ENCODE data around the gene POLR3K.
"Not testable (repeated sequence)": the region's sequence is repeated elsewhere in the genome, so short reads cannot be mapped to it uniquely, and the experiment has no call there.

Gene POLR3K

DNA sequence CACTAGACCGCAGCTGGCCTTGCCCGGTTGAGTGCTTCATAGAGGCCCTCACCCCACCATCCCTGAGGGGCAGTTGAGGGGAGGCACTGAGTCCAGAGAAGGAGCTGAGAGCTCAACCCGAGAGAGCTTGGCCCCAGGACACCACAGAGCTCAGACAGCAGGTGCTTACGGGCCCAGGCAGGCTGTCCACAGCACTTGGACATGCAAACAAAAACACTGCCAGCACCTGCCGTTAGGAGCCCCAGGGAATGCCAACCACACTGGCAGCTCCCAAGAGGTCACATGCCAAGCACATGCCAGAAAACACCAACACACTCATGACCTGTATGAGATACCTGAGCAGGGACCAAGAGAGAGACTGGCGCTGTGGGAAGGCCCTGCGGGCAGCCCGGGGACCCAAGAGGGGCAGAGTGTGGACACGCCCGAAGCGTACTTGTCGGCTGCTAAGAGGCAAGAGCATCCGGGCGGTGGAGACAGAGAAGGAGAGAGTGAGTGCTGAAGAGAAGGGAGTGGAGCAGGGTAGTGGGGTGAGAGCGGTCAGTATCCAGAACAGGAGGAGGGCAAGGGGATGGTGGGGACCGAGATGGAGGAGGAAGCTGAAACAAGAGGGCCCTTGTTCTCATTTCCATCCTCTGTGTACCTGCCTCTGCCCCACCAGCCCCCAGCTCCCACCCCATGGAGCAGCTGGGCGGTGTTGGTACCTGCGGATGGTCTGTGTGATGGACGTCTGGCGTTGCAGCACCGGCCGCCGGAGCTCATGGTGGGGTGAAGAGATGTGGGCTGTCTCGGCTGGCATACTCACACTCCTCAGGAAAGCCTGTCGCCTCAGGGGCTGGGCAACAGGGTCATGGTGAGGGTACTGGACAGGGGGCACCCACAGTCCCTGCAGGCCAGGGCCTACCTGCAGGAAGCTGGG lies 10.8 kb upstream of the POLR3K start:
- no peak for DNase-seq

DNA sequence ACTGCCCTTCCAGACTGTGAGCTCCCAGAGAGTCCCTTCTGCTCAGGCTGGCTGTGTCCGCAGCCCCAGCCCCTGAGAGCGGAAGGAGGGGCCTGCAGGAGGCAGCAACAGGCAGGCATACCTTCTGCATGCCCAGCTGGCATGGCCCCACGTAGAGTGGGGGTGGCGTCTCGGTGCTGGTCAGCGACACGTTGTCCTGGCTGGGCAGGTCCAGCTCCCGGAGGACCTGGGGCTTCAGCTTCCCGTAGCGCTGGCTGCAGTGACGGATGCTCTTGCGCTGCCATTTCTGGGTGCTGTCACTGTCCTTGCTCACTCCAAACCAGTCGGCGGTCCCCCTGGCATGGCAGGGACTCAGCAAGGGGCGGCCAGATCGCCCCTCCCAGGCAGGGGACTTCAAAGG lies 10.1 kb upstream of the POLR3K start:
- no peak for DNase-seq

DNA sequence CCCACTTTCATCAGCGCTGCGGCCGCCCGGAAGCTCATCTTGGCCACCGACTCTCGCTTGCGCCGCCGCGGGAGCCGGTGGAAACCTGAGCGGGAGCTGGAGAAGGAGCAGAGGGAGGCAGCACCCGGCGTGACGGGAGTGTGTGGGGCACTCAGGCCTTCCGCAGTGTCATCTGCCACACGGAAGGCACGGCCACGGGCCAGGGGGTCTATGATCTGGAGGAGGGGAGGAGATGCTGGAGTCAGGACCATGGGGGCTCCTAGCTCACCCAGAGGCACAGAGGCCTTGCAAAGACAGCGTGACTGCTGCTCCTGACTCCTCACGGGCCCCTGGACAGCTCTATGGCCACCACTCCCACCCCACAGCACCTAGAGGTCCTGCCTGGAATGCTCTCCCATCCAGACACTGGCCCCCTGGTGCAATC lies 9.6 kb upstream of the POLR3K start:
- DNase-seq = no peak

DNA sequence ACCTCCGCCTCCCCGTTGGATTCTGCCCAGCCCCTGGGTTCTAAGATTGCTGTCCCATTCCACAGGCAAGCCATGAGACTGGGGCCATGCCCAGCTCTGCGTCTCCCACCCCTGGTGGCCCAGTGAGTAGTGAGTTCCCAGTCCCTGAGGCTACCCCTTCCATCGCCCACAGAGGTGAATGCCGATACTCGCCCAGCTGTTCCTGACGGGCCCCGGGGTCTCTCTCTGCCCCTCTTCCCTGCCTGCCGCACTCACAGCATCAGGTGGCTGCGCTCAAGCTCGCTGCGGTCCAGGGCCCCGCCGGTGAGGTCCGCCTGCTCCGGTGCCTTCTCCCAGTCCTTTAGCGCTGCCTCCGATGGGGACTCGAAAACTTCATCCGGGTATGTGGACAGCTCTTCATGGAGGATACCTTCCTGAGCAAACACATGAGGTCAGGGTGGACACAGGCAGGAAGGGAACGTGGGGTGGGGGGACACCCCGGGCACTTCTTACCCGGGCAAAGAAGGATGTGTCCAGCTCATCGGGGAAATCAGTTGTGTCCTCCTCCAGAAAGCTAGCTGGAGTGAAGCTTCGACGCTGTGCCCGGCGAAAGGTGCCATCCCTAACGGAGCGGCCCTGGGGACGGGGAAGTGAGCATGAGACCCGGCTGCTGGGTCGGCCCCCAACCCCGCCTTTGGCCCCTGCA lies 9.0 kb upstream of the POLR3K start:
- no peak for DNase-seq

DNA sequence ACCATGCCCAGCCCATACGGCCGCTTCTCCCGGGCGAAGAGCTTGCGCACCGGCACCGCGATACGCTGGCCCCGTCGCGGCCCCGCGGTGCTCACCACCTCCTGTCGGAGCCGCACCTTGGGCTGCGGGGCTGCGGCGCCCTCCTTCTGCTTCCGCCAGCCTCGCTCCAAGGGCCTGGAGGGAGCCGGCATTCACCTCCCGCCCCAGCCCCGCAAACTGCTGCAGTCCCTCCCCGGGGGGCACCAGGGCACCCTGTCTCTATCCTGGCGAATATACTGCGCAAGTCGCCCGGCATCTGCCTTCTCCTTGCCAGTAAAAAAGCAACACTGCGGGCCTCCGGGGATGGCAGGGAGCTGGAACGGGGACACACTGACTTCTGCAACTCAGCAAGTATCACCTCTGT lies 8.5 kb upstream of the POLR3K start:
- DNase-seq = no peak

DNA sequence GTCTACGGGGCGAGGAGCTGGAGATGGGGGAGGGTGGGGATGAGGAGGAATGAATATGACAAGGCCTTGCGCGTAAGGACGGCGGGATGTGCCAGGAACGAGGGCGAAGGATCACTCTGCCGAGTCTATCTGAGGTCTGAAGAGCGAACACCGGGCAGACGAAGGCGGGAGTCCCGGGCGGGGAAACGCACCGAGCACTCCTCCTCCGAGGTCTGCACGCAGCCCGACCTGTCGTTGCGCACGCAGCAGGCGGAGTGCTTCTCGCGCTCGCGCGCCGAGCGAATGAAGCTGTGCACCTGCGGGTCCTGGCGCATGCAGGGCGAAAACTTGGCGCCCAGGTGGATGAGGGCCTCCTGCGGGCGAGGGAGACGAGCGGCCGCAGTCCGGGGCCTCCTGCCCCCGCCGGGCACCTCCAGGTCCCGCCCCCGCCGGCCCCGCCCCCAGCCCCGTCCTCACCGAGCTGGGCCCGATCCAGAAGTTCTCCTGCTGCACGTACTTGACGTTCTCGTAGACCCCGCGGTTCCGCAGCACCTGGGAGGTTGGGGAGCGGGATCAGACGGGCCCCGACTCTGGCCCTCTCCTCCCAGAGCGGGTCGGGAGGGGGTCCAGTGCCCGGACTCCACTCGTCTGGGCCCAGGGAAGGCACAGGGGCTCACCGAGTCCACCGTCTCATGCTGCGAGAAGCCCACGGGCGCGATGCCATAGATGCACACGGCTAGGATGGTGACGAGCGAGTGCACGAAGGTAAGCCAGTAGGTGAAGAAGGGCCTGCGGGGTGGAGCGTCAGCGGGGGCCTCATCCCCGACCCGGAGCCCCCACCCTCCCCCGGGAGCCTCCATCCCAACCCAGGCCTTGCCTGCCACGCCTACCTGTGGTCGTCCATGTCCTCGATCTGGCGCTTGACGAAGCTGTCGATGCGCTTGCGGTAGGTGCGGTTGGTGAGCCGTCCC lies 7.8 kb upstream of the POLR3K start:
- no peak for DNase-seq

DNA sequence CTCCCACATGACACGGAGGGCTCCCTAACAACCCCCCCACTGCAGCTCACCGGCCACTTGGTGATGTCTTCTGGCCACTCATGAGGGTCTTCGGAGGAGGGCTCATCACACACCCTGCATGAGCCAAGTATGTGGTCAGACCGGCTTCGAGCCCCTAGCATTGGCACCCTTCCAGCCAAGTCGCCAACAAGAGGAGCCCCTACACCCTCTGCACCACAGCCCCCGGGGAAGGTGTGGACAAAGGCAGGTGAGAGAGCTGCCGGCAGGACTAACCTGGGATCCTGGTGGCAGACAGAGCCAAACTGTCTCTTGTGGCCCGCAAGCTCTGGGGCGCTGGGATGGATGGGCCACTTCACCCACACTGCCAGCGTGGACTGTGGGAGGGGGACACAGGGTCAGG lies 6.8 kb upstream of the POLR3K start:
- no peak for DNase-seq

DNA sequence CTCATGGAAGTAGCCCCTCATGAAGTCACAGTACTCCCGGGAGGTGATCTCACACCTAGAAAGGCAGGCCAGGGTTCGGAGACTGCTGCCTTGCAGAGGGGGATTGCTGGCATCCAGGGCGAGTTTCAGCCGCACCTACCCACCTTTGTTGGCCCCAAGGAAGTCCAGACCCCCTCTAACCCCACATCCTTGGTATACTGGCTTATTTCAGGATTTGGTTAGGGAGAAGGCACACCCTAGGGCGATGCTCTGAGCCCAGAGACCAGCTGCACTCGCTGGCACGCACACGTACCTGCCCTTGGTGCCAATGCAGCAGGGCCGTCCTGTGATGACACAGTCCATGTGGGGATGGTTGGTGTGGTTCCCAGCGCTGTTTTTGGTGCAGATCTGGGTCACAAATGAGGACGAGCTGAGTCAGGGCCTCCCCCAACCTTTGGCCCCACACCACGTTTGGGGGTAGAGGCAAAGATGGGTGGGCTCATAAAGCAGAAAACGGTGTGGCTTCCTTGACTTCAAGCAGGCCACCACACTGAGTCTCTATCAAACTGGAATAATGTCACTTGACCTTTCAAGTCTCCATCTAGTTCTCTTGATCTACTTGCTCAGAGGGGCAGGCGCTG lies 6.1 kb upstream of the POLR3K start:
- no peak for DNase-seq

DNA sequence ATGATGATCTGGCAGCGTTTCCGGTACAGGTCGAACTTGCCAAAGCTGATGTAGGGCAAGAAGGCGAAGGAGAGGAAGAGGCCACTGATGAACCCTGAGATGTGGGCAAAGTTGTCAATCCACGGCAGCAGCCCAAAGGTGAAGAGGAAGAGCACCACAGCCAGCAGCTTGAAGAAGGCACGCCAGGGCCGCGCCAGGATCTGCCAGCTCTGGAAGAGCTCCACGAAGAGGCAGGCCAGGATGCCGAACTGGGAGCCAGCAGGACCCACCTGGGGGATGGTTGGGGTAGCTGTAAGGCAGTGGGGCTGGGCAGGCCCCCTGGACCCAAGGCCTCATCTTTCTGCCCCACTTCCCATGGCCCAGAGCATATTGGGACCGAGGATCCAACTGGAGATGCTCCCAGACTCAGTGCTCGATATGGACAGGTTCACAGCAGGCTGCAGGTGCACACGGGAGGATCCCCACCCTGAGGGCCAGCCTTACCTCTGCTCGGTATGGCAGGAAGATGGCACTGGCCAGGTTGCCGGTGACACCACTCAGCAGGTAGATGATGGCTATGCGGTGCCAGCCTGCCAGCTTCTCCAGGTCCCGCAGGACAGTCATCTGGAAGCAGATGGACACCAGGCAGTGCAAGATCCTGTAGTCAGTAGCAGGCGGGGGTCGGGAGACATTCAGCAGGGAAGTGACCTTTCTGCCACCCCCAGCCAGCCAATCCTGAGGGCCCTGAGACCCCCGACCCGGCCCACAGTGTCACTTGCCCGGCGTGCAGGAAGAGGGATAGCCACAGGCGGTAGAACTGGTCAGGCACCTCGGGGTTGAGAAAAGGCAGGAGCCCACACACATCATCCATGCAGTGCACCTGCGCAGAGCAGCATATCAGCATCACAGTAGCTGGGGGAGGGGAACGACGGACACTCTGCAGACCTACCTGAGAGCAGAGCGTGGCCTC lies 5.4 kb upstream of the POLR3K start:
- no peak for DNase-seq

DNA sequence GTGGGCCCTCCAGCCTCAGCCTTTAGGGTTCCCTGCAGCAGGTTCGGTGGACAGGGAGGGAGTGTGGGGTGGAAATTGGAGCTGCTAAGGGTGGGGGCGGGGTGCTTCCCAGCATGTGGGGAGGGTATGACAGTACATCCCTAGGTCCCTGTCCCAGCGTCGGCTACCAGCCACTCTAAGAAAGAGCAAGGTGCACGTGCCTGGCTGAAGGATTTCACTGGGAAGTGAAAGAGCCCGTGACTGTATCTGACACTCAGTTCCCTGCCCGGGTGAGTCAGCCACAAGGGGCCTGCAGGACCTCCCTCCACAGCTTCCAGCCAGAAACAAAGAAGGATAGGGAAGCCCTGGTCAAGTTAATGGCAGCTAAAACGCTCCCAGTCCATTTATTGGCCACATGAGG lies 4.3 kb upstream of the POLR3K start:
- no peak for DNase-seq

DNA sequence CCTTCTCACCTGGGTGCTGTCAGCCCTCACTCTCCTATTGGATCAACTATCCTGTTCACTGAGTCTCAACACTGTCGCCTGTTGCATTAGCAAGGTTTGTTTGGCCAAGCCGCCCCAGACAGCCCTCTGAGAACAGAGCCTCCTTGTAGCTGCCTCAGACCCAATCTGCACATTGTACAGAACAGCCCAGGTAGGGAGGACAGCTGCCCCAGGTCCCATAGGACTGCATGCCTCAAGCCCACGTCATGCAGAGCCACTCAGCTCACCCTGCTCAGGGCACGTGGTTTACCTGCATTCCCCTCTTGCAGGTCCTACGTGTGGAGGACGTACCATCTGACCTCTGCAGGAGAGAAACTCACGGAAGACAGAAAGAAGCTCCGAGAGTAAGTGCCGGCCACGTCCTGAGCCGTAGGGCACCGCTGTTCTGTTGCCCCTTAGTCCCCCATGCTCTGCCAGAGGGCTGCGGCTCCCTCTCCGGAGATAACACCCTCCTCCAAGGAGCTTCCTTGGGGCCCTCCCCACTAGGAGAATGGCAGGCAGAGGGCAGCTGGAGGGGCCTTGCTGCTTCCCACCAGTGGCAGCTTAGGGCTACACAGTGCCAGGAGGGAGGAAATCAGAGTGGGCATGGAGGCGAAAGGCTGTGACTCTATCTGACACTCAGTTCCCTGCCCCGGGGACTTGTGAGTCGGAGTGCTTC lies 3.0 kb upstream of the POLR3K start:
- no peak for DNase-seq

DNA sequence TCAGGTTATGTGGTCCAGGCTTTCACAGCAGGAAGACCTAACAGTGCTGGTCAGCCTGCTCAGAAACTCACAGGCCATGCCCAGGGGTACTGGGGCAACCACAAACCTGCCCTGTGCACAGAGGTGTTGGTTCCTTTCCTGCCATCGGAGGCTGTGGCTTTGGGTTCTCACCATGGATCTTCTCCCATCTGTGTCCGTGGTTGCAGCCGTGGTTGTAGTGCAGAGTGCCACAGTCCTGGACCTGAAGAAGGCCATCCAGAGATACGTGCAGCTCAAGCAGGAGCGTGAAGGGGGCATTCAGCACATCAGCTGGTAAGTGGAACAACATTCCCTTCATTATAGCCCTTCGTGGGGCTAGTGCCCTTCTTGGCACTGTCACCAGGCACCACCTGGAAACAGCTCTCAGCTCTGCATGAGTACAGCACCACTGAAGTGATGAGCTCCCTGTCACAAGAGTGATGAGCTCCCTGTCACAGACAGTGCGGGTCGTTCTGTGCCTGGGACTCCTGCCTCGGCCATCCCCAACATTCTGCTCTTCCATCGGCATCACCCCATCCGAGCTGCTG lies 2.2 kb upstream of the POLR3K start:
- no peak for DNase-seq

DNA sequence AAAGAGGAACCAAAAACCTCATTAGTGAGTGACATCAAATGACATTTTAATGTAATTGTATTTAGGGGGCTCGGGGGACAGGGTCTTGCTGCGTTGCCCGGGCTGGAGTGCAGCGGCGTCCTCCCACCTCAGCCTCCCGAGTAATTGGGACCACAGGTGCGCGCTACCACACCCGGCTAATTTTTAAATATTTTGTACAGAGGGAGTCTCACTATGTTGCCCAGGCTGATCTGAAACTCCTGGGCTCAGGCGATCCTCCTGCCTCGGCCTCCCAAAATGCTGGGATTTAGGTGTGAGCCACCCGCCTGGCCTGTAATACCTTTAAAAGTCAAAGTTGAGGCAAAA lies 801 bp upstream of the POLR3K start:
- DNase-seq = no peak

DNA sequence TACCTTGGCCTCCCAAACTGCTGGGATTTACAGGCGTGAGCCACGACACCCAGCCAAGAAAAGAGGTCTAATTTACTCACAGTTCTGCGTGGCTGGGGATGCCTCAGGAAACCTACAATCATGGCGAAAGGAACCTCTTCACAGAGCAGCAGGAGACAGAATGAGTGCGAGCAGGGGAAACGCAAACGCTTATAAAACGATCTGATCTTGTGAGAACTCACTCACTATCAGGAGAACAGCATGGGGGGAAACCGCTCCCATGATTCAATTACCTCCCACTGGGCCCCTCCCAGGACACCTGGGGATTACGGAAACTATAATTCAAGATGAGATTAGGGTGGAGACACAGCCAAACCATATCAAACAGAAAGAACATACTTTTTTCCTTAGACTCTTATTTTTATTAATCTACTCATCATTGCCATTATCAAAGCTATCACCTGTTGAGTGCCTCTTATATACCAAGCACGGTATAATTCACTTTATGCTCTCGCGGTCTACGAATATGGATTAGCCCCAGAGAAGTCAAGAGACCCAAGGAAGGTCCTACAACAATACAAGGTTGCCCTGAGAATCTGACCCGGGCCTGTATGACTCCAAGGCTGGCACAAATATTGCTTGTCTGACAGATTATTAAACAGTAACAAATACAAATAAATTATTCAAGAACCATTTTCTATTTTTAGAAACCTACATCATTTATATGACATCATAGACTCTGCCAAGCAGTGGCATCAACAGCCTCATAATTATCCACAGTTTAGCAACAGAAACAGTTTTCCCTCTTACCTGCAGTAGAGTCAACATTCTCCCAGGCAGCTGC lies 2.4 kb downstream of the POLR3K start:
- DNase-seq = no peak

DNA sequence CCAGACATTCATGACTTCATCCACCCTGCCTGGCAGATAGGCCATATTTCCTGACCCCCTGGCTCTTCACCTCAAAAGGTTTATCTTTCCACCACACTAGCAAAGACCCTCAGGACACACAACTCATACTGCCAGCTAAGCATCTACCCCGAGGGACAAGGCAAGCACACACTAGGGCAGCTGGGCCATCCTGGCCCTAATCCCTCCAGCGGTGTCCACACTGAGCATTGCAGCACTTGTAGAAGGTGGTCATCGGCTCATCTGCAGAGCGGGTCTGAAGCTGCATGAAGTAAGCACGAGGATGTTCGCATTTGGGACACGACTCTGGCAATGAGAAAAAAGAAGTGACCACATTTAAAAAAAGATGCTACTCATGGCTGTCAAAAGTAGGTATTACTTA lies 6.2 kb downstream of the POLR3K start:
- no peak for DNase-seq

DNA sequence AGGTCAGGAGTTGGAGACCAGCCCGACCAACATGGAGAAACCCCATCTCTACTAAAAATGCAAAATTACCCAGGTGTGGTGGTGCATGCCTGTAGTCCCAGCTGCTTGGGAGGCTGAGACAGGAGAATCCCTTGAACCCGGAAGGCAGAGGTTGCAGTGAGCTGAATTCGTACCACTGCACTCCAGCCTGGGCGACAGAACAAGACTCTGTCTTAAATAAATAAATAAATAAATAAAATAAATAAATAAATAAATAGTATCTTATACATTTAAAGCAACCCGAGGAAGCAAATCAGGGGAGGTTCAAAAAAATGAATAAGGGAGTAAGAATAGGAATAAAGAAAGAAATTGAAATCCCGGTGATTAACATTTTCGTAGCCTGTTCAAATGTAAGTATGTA lies 6.9 kb downstream of the POLR3K start:
- DNase-seq = not testable (repeated sequence)

DNA sequence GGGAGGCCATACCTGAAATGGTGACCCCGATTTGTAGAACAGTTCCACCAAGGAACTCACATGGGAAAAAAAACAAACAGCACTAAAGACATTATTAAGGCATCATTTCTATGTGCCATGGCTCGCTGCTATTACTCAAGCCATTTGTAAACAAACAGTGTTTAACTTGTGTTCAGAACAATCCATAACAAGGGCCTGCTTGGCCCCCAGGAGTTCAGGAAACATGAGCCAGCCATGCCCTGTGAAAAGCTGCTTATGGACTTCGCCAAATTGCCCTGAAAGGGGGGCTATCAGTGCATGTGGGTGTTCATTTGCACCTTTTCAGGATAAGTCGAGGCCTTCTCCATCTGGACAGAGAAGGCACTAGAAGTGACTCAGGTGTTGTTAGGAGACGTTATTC lies 8.0 kb downstream of the POLR3K start:
- DNase-seq = no peak

DNA sequence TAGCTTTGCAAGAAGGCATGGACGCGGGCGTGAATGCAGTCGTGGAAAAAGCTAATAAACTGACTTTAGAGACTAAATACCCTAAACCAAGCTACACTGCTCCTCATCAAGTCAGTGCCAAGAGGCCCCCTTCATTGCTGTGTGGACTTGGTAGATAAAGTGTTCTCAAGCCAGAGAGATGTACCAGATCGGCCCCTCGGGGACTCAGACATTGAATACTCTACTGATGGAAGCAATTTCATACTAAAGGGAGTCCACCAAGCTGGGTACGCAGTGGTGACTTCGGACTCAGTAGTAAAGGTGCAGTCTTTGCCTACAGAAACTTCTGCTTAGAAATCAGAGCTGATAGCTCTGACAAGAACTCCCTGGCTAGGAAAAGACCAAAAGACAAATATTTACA lies 8.8 kb downstream of the POLR3K start:
- DNase-seq = no peak

DNA sequence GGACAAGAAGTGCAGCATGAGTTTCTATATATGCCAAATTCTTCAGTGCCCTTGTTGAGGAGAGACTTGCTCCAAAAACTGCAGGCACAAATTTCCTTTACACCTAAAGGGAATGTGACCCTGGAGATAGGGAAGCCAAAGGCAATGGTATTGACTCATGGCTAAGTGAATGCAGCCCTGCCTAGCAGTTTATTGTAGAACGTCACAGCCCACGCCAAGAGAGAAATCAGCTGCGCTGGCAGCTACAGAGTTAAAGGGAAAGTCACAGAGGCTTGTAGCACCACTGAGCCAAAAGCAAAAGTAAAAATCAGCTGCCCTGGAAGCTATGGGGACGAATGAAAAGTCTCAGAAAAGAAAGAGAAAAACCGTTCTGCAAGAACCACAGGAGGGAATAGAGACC lies 10.1 kb downstream of the POLR3K start:
- DNase-seq = no peak

DNA sequence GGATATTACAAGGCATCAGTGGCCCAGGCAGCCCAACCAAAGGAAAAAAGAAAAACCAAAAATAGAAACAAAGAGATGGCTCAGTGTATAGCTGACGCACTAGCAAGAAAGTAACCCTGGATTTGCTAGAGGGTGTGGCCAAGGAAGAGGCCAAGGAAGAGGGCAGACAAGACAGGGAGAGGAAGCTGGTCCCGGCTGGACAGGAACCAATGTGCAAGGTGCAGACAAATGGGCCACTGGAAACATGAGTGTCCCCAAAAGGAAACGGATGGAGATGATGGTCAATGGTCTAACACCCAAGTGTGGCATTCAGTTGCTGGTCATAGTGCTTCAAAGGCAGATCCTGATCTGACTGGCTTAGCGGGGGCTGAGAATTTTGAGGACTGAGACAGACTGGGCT lies 10.7 kb downstream of the POLR3K start:
- no peak for DNase-seq

Data from DMS 273 treated with DMSO at 0.1 percent for 48 hours (cell line).